Posterior vena cava (tissue), 2 donors: ENCODE measurements around the gene ATM. TPM values are rescaled to one million over a fixed set of nuclear protein-coding genes. Genes with fewer than 3 reads are reported as not detected.
"Not testable (repeated sequence)": the region's sequence is repeated elsewhere in the genome, so short reads cannot be mapped to it uniquely, and the experiment has no call there.

ENCODE experiments used
- DNase-seq: peaks from one replicate; pipeline ENCODE4 v3.0.0-alpha.2; 2020; ENCODE audit warnings: low spot score
- intact Hi-C, 2 donors: fragments of 100-400 bp; cut with DNase I; formaldehyde crosslinking; loops; one replicate each; pipeline versions ENCODE4 v1.14.1 to v1.14.2; 2022 to 2023
- total RNA-seq, 2 donors: library from RNA; stranded (reverse); fragmentation: NEBNext Ultra II Directional; extraction: Animal tissue kit (Norgen Biotek cat#: 25700); gene quantifications; one replicate each; pipeline ENCODE4 v1.2.1, GENCODE V29; 2021
- donor health status: DM: yes; HTN: yes; CAD: no.
- donor health status: DM: yes; HTN: yes; CAD: no.

ATM gene
- total RNA-seq, 2 donors from 2014 or later: 60.5 to 77.7 TPM

DNA sequence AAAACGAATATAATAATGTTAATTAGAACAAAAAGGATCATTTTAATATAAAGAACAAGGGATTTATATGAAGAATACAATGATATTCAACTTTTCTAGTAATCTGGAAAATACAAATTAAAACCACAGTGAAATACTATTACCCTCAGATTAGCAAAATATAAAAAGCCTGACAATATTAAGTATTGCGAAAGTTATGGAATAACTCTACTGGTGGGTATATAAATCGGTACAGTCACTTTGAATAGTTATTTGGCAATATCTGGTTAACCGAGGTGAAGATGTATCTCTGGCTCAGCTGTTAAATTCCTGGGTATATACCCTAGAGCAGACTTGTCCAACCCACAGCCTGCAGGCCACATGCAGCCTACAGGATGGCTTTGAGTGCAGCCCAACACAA, 118.8 kb downstream of the ATM start:
- intact Hi-C loops: no loop called here
- no peak for DNase-seq

DNA sequence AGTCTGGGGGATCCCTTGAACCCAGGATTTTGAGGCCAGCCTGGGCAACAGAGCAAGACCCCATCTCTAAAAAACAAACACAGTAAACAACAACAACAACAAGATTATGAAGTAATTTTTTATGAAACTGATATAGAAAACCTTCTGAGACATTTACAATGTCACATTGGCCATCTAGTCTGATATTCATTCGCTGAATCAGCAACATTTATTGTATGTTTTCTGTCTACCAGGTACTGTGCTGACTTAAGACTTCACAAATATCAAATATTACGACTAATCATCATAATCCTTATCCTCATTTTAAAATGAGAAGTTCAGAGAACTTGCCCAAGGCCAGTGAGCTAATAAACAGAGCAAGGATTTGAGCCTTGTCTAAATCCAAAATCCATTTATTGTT, 120.8 kb downstream of the ATM start:
- intact Hi-C loops: no loop called here
- no peak for DNase-seq

DNA sequence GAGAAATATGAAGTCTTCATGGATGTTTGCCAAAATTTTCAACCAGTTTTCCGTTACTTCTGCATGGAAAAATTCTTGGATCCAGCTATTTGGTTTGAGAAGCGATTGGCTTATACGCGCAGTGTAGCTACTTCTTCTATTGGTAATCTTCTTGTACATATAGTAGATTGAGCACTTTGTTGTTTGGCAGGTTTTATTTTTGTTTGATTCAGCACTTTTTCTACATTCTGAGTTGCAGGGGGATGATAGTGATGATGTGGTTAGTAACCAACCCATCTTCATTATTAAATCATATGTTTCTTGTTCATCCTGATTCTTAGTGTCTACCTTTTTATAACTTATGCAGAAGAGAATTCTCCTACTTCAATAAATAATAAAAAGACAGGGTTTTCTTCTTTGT, 122.9 kb downstream of the ATM start:
- no peak for DNase-seq
- intact Hi-C loops: loop anchor here in 1 of 2 donors (5.0 kb wide), 1 partner anchor 1097 kb away; no protein-coding TSS in a partner anchor

DNA sequence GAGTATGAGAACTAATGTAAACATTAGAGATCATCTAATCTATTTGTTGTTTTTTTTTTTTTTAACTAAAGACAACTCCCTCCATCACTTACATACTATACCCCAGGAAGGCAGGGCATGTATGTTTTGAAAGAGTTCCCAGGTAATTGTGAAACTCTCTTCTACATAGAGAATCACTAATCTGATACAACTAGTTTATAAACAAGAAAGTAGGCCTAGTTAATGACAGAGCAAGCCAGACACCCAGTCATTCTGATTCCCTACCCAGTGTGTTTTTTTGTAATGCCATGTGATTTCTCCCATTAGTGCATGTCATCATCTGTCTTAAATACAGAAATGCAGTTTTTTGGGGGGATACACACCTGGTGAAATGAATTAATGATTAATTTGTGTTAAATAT, 123.6 kb downstream of the ATM start:
- intact Hi-C loops: loop anchor here in 1 of 2 donors (5.0 kb wide), 1 partner anchor 1096 kb away; no protein-coding TSS in a partner anchor
- DNase-seq: no peak

DNA sequence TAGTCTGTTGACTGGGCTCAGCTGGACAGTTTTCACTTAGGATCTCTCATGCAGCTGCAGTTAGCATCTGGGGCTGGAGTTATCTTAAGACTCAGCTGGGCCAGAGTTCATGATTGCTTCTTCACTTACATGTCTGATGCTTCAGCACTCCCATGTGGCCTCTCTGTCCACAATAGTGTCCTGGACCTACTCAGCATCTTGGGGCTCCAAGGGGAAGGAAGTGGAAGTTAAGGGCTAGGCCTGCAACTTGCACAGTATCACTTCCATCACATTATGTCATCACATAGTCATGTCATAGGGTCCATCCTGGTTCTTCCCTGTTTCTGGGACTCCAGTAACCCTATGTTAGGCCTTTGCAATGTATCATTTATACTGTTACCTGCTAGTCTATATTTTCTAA, 128.6 kb downstream of the ATM start:
- intact Hi-C loops: no loop called here
- no peak for DNase-seq

DNA sequence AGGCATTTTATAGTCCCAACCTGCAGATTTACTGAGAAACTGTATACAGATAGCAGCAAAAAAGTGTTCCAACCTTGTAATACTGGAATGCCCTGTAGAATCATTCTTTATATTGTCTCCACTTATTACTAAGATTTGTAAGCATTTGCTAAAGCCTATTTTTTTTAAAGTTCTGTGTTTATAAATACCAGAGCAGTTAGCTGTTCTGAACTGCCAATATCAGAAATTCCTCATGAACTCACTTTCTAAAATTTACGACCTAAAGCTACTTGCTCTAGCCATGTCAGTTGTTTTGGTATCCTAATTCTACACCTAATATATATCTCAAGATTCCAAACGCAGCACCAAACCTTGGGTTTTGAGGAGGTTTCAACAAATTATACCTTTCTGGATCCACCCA, 141.3 kb downstream of the ATM start:
- no peak for DNase-seq
- intact Hi-C loops: loop anchor here in 1 of 2 donors (5.0 kb wide), 1 partner anchor 873 kb away; no protein-coding TSS in a partner anchor

DNA sequence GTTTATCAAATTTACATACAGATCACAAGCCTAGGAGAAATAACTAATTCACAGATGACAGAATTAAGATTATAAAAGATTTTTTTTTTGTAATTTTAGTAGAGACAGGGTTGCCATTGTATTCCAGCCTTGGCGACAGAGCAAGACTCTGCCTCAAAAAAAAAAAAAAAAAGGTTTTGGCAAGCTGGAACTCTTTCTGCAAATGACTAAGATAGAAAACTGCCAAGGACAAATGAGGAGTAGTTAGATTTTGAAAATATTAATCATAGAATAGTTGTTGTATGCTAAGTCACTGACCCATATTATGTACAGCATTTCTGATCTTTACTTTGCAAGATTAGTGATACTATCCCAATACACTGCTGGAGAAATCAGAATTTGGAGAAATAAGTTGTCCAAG, 145.3 kb downstream of the ATM start:
- intact Hi-C loops: no loop called here
- DNase-seq: no peak

DNA sequence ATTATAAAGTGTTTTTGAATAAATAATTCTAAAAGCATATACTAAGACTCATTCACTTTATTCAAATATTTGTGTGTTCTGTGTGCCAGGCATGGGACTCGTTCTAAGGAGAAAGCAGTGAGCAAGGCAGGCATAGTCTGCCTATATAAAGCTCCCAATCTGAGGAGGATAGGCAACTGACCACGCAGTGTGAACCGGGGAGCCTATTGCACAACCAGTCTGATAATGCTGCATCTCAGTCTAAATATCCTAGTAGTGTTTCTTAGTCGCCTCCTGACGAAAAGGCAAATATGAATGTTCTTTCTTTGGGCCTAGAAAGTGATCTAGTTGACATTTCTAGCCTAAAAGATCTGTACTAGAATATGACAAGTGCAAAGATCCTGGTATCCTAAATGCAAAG, 146.2 kb downstream of the ATM start:
- no peak for DNase-seq
- intact Hi-C loops: no loop called here

DNA sequence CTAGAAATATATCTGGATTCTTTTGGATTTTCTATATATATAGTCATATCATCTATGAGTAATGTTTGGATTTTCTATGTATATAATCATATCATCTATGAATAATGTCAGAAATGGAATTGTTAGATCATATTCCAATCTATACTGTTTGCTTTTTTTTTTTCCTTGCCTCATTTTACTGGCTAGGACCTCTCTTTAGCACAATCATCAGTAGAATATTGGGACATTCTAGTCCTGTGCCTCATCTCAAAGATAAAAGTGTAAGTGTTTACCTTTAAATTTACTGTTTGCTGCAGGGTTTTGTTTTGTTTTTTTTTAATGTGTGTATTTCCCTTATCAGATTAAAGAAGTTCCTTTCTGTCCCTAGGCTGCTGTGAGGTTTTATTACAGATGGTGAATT, 147.4 kb downstream of the ATM start:
- intact Hi-C loops: no loop called here
- DNase-seq: no peak

DNA sequence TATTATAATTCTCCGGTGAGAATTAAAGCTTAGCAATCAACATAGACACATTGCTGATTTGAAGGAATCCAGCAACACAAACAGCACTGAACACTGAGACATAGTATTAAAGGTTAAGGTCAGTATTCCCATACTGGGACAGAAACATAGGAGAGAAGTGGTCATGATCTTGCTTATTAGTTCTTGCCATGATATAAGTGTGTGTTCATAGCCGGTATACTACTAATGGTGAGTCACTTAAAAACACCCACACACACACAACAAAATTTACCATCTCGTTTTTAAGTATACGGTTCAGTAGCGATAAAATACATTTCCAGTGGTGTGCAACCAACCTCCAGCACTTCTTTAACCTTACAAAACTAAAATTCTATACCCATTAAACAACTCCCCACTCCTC, 148.1 kb downstream of the ATM start:
- intact Hi-C loops: no loop called here
- no peak for DNase-seq

DNA sequence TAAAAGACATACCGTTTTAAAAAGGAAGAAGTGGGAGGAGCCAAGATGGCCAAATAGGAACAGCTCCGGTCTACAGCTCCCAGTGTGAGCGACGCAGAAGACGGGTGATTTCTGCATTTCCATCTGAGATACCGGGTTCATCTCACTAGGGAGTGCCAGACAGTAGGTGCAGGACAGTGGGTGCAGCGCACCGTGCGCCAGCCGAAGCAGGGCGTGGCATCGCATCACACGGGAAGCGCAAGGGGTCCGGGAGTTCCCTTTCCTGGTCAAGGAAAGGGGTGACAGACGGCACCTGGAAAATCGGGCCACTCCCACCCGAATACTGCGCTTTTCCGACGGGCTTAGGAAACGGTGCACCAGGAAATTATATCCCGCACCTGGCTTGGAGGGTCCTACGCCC, 150.6 kb downstream of the ATM start:
- intact Hi-C loops: not testable (repeated sequence)

DNA sequence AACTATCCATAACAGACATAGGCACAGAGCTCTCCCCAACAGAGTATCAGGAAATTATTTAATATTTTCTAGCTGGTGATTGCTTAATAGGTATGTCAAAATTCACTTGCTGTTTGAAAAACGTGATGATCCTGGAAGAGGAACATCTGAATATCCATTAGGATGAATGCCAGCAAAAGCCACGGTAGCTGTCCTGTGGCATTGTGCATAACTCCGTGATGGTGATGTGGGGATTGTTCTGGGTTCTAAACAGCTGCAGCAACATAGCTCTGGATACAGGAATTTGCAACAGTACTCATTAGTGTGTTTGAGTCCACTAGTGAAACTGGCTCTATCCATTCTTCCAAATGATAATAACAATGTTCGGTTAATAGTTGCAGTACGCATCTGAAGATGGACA, 165.7 kb downstream of the ATM start:
- intact Hi-C loops: no loop called here
- no peak for DNase-seq

More for the DNA sequence above, 150.6 kb downstream of the ATM start:
- DNase-seq: not testable (repeated sequence)

DNA sequence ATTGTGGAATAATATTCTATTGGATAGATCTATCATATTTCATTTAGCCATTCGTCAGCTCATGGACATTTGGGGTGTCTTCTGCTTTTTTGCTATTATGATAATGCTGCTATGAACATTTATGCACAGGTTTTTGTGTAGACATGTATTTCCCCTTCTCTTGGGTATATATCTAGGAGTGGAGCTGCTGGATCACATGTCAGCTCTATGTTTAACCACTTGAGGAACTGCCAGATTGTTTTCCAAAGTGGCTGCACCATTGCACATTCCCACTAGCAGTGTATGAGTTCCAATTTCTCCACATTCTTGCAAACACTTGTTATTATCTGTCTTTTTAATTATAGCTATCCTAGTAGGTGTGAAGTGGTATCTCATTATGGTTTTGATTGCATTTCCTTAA, 169.5 kb downstream of the ATM start:
- DNase-seq: no peak
- intact Hi-C loops: no loop called here

DNA sequence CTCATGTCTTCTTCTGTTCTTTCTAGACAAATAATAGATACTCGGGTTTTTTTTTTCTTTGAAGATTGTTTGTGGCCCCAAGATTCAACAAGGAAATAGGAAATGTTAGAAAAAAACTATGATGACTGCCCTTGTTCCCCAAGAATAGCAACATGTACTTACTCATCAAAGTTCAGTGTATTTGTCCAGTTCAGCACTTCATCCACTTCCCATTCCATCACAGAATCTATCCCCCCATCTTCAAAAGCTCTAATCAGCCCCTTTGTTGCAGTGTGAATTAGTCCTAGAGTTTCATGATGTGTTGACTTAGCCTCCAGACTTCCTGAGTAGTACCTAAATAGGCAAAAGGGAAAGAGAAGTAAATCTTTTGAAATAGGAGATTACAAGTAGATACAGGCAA, 170.2 kb downstream of the ATM start:
- DNase-seq: no peak
- intact Hi-C loops: no loop called here

DNA sequence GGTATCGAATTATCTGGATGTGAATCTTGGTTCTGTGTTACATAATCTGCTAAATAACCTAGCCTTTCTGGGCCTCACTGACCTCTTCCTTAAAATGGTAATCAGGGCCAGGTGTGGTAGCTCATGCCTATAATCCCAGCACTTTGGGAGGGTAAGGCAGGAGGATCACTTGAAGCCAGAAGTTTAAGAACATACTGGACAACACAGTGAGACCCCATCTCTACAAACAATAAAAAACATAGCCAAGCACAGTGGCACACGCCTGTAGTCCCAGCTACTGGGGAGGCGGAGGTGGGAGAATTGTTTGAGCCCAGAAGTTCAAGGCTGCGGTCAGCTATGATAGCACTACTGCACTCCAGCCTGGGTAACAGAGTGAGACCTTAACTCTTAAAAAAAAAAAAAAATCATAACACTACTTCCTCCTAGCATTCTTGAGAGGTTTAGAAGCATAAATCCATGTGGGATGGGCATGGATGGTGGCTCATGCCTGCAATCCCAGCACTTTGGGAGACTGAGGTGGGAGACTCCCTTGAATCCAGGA, 171.9 kb downstream of the ATM start:
- no peak for DNase-seq
- intact Hi-C loops: no loop called here

DNA sequence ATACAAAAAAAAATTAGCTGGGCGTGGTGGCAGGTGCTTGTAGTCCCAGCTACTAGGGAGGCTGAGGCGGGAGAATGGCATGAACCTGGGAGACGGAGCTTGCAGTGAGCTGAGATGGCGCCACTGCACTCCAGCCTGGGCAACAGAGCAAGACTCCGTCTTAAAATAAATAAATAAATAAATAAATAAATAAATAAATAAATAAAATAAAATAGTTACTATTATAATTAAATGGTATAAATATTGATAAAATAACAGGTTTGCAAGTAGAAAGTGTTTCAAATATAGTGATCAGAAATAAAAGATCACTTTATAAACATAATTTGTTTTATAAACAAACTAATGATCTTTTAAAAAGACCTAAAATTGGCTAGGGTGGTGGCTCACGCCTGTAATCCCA, 173.8 kb downstream of the ATM start:
- intact Hi-C loops, DNase-seq: not testable (repeated sequence)

DNA sequence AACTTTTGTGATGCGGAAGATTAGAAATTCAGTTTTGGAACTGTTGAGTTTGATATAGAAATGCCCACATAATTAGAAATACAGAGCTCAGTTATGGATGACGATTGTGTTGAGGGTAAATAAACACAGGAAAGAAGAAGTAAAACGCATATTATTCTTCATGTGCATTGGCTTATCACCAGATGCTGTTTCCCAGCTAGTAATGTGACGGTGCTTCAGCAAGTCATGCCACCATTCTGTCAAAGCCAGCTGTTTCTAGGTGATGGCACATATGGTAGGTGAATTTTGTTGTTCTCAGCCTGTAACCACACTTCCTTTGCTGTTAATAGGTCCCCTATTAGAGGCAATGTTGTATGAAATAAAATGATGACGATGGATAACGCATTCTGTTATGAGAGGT, 175.6 kb downstream of the ATM start:
- DNase-seq: no peak
- intact Hi-C loops: no loop called here

DNA sequence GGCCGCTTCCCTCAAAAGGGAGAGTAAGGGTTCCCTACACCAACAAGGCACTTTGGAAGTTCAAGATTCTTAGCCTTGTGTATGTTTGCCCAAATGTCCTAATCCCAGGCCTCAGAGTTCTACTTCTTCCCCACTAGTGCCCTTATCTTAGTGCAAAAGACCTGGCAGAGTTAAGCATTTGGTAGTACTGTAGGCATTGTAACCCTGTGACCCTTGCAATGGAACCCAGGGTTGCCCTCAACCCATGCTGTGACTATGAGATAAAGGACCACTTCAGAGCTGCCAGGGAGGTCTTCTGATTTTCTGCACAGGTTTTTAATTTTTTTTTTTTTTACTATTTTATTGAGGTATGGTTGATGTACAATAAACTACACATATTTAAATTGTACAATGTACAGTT, 179.4 kb downstream of the ATM start:
- DNase-seq: no peak
- intact Hi-C loops: no loop called here

DNA sequence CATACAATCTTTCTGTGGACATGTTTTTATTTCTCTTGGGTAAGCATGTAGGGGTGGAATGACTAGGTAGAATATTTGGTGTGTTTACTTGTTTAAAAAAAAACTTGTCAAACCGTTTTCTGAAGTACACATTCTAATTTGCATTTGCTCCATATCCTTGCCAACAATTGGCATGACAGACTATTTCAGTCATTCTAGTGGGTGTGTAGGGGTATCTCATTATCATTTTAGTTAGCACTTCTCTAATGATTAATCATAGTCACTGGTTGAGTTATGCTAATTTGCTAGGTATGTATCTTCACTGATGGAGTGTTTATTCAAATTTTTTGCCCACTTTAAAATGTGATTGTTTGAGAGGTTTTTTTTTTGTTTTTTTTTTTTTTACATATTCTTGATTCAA, 180.2 kb downstream of the ATM start:
- intact Hi-C loops: no loop called here
- no peak for DNase-seq

DNA sequence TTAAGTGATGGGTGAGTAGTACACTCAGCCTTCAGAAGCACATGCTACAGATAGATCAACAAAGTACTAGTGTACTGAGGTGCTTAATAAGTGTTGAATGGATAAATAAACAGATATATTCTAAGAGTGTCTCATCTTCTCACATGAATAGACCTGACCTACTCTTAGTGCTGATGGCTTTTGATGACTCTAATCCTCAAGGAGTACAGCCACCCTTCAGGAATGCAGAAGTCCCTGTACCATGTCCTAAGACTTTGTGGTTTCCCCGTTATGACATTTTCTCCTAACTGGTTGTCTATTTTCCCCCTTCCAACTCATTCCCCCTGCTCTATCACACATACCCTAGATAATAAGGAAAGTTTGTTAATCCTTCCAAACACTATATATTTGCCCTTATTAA, 182.8 kb downstream of the ATM start:
- intact Hi-C loops: no loop called here

DNA sequence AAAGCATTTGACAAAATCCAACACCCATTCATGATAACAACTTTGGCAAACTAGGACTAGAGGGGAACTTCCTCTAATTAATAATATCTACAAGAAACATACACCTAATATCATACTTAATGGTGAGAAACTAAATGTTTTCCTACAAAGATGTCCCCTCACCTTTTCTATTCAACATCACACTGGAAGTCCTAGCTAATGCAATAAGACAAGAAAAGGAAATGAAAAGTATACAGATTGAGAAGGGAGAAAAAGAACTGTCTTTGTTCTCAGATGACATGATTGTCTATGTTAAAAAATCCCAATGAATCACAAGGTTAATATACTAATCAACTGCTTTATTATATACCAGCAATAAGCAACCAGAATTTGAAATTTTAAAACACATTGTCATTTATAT, 192.1 kb downstream of the ATM start:
- intact Hi-C loops: no loop called here
- no peak for DNase-seq

More for the DNA sequence above, 182.8 kb downstream of the ATM start:
- no peak for DNase-seq

DNA sequence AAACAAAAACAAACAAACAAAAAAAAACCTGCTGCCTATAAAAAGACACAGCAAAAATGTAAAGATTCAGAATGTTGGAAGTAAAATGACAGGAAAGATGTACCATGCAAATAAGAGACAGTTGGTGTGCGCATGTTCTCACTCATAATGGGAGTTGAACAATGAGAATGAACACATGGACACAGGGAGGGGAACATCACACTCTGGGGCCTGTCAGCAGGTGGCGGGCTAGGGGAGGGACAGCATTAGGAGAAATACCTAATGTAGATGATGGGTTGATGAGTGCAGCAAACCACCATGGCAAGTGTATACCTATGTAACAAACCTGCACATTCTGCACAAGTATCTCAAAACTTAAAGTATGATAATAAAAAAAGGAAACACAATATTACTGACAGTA, 194.7 kb downstream of the ATM start:
- DNase-seq, intact Hi-C loops: not testable (repeated sequence)
